PFSK-1 (cell line): ENCODE data around the gene CYP17A1.

Experiments used
- FOXP2 ChIP-seq: optimal IDR thresholded peaks from 2 replicates; pipeline ENCODE3; 2011; ENCODE audit warnings: borderline replicate concordance, control low read depth, inconsistent platforms; ENCODE audit not compliant: insufficient read depth; ENCODE audit errors: extremely low read length, extremely low read depth
- POLR2AphosphoS5 ChIP-seq: IDR thresholded peaks from 2 replicates; pipeline ENCODE4 v1.6.1; 2012; ENCODE audit warnings: low read depth, mild to moderate bottlenecking, control low read depth, low read length, moderate library complexity
- REST ChIP-seq, 2 experiments: IDR thresholded peaks; 2 replicates each; pipeline versions ENCODE4 v1.6.1 to v1.8.0; 2011 to 2012; ENCODE audit warnings: low read depth in 2 of 2, low read length in 2 of 2, control low read depth in 1 of 2, inconsistent platforms in 1 of 2, mild to moderate bottlenecking in 1 of 2, moderate library complexity in 1 of 2; ENCODE audit not compliant: insufficient read depth in 1 of 2
- SIN3A ChIP-seq: IDR thresholded peaks from 2 replicates; pipeline ENCODE4 v1.6.1; 2012; ENCODE audit warnings: mild to moderate bottlenecking, low read length, moderate library complexity, borderline replicate concordance; ENCODE audit not compliant: insufficient read depth
- TAF1 ChIP-seq: IDR thresholded peaks from 2 replicates; pipeline ENCODE4 v1.6.1; 2012; ENCODE audit warnings: low read length, control low read depth, borderline replicate concordance; ENCODE audit not compliant: insufficient read depth

The CYP17A1 gene

GRCh38 chr10:102812231-102812876 lies 24.9 kb downstream of the CYP17A1 start:
- TF ChIP-seq REST (IDR thresholded peaks at IDR 0.05; ENCODE audit: insufficient read depth in 1 of 2, low read depth in 2 of 2, low read length in 2 of 2), result no peak
- TF ChIP-seq POLR2AphosphoS5, result no peak
- TF ChIP-seq FOXP2, result no peak
- no peak for TF ChIP-seq SIN3A
- no peak for TF ChIP-seq TAF1

GRCh38 chr10:102811346-102811745 lies 25.9 kb downstream of the CYP17A1 start:
- TF ChIP-seq POLR2AphosphoS5 (no peak), REST (IDR thresholded peaks at IDR 0.05; ENCODE audit: insufficient read depth in 1 of 2, low read depth in 2 of 2, low read length in 2 of 2) (no peak), TAF1 (no peak), SIN3A (no peak), FOXP2 (no peak)

- TF ChIP-seq REST (IDR thresholded peaks at IDR 0.05; ENCODE audit: insufficient read depth in 1 of 2, low read depth in 2 of 2, low read length in 2 of 2), result no peak
- no peak for TF ChIP-seq FOXP2
- no peak for TF ChIP-seq TAF1
- TF ChIP-seq SIN3A, result no peak
- TF ChIP-seq POLR2AphosphoS5, result no peak
These were observed 28.8 kb downstream of the CYP17A1 start for GRCh38 chr10:102808380-102808779.

GRCh38 chr10:102804382-102805055 lies 32.7 kb downstream of the CYP17A1 start:
- no peak for TF ChIP-seq POLR2AphosphoS5
- TF ChIP-seq SIN3A, result no peak

- TF ChIP-seq SIN3A (peak; percentile 72; the same call in 1 of the 2 replicates), FOXP2 (no peak), REST (IDR thresholded peaks at IDR 0.05; ENCODE audit: insufficient read depth in 1 of 2, low read depth in 2 of 2, low read length in 2 of 2) (no peak)
These were observed 34.2 kb downstream of the CYP17A1 start for GRCh38 chr10:102802920-102803534.
